Esophagus (tissue), 2 donors: ENCODE measurements around the gene PIK3R5. TPM values are rescaled to one million over a fixed set of nuclear protein-coding genes. Genes with fewer than 3 reads are reported as not detected.

Source experiments
- H3K27ac ChIP-seq, 2 donors: one replicate each; pipeline ENCODE4 v1.5.1; 2013; ENCODE audit warnings: low read depth in 2 of 2, mild to moderate bottlenecking in 2 of 2, inconsistent platforms in 1 of 2, low read length in 1 of 2, moderate library complexity in 1 of 2
- H3K27me3 ChIP-seq, 2 donors: one replicate each; pipeline ENCODE4 v1.6.1; 2013; ENCODE audit warnings: low read length in 2 of 2, control low read depth in 1 of 2, mild to moderate bottlenecking in 1 of 2; ENCODE audit not compliant: insufficient read depth in 2 of 2, control insufficient read depth in 1 of 2
- H3K36me3 ChIP-seq, 2 donors: one replicate each; pipeline ENCODE4 v1.6.1; 2013; ENCODE audit warnings: low read length in 1 of 2; ENCODE audit not compliant: control insufficient read depth in 2 of 2, insufficient read depth in 2 of 2
- H3K4me1 ChIP-seq, 2 donors: one replicate each; pipeline ENCODE4 v1.6.1; 2013; ENCODE audit warnings: low read length in 1 of 2; ENCODE audit not compliant: control insufficient read depth in 2 of 2, insufficient read depth in 2 of 2
- H3K4me3 ChIP-seq, 2 donors: one replicate each; pipeline ENCODE4 v1.5.1; 2013; ENCODE audit warnings: low read length in 2 of 2, mild to moderate bottlenecking in 2 of 2, low read depth in 1 of 2, moderate library complexity in 1 of 2
- H3K9me3 ChIP-seq, 2 donors: one replicate each; pipeline ENCODE4 v1.6.1; 2013; ENCODE audit warnings: mild to moderate bottlenecking in 2 of 2, low read depth in 1 of 2, low read length in 1 of 2, moderate library complexity in 1 of 2; ENCODE audit not compliant: control insufficient read depth in 2 of 2, insufficient read depth in 1 of 2
- WGBS, 2 donors: extraction: QIAGEN DNeasy Blood & Tissue Kit; methylation state at CpG; one replicate each; pipeline ENCODE4 v1.1.7; 2013; 5-methylcytosine and 5-hydroxymethylcytosine counted together
- polyA plus RNA-seq, 2 donors: library from polyadenylated mRNA; stranded (reverse); fragments of 200-250 nt; gene quantifications; one replicate each; pipeline ENCODE4 v1.2.3, GENCODE V29; 2013
- donor health status: healthy with polysubstance abuse.
- donor health status: Bipolar disorder and iron deficiency.

The PIK3R5 gene
- polyA plus RNA-seq, 2 donors, result 1.1 to 1.3 TPM

- Histone ChIP-seq H3K9me3 (no peaks in the 10 kb centered on the region), H3K27ac (no peak overlapping the region), H3K4me1 (no peaks in the 10 kb centered on the region), H3K4me3 (no peak overlapping the region), H3K27me3 (no peaks in the 10 kb centered on the region), H3K36me3 (no peaks in the 10 kb centered on the region)
- 78 to 82% methylated on average over 12 of the region's 12 CpGs for WGBS, 2 donors
These were observed 10.2 kb downstream of the PIK3R5 start for GRCh38 chr17:8955021-8955959.

DNA sequence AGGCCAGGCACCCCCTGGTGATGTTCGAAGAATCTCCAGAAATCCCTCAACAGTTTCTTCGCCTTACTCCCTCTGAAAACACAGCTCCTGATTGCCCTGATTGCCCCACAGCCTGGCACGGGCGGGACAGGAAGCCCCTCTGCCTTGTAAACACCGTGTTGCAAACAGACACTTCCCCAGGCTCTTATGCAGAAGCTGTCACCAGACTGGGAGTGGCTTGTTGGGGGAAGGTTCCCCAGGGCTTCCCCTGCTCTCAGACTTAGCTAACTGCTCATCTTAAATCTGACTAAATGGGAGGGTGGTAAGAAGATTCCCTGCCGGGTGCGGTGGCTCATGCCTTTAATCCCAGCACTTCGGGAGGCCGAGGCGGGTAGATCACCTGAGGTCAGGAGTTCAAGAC is 11.2 kb downstream of the PIK3R5 start:
- no peak overlapping the region for H3K27ac ChIP-seq
- no peak overlapping the region for H3K4me3 ChIP-seq
- H3K36me3 ChIP-seq, result no peaks in the 10 kb centered on the region
- WGBS, 2 donors, result 45% methylated on average over 10 of the region's 10 CpGs
- no peaks in the 10 kb centered on the region for H3K9me3 ChIP-seq
- no peaks in the 10 kb centered on the region for H3K4me1 ChIP-seq
- no peaks in the 10 kb centered on the region for H3K27me3 ChIP-seq

DNA sequence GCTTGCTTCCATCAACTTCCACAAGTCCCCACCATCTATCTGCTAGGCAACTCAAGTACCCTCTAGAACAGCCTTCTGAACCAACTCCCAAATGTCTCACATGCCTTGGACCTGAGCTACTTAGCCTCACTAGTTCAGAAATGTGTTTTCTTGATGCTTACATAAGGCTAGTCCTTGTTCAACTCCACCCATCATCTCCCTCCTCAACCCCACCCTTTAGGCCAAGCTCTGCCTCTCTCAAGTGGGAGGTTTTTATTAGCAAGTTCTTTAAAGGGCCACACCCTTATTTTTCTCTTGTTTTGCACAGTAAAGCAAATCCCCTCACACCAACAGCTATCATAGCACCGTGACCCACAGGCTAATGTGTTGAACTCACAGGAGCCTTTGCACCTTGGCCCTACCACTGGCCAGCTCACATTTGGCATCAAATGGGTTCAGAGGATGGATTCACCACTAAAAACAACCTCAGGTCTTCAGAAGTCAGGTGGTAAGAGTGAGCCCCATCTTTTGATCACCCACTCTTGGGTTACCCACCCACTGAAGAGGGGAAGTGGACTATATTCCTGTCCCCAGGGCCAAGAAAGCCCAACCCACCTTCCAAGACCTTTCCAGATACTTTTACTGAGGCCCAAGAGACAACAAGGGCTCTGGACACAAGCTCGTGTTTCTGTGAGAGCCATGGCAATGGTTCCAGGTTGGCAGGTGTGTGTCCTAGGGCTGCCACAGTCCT is 12.2 kb downstream of the PIK3R5 start:
- 56 to 62% methylated on average over 2 of the region's 2 CpGs for WGBS, 2 donors
- Histone ChIP-seq H3K4me3 (no peak overlapping the region), H3K27ac (no peak overlapping the region), H3K4me1 (no peaks in the 10 kb centered on the region), H3K9me3 (no peaks in the 10 kb centered on the region), H3K27me3 (no peaks in the 10 kb centered on the region), H3K36me3 (no peaks in the 10 kb centered on the region)

DNA sequence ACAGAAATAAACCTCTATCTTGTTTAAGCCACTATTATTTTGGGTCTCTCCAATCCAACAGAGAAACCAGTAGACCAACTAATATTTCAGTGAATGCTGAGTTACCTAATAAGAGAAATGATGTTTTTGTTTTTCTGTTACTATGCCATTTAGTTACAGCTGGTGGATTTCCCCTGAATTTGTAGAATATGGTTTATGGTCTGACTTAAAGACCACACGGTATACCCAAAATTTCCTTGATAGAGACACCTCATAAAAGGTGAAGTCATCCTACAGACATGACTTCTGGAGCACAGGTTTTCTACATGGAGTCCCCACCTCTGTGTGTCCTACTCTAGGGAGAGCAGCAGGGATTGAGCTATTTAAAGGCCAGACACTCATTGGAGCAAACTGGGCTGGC is 13.3 kb downstream of the PIK3R5 start:
- no peaks in the 10 kb centered on the region for H3K4me1 ChIP-seq
- no peaks in the 10 kb centered on the region for H3K9me3 ChIP-seq
- H3K27me3 ChIP-seq, result no peaks in the 10 kb centered on the region
- no peak overlapping the region for H3K4me3 ChIP-seq
- no peaks in the 10 kb centered on the region for H3K36me3 ChIP-seq
- H3K27ac ChIP-seq, result no peak overlapping the region
- 82 to 92% methylated on average over 1 of the region's 1 CpG for WGBS, 2 donors

DNA sequence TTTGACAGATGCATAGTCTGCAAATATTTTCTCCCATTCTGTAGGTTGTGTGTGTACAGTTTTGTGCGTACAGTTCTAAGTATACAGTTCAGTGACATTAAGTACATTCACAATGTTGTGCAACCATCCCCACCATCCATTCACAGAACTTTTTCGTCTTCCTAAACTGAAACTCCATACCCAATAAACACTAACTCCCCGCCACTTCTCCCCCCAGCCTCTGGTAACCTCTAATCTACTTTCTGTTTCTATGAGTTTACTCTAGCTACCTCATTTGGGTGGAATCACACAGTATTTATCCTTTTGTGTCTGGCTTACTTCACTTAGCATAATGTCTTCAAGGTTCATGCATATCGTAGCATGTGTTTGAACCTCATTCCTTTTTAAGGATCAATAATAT is 14.3 kb downstream of the PIK3R5 start:
- H3K36me3 ChIP-seq, result no peaks in the 10 kb centered on the region
- H3K27ac ChIP-seq, result no peak overlapping the region
- no peaks in the 10 kb centered on the region for H3K4me1 ChIP-seq
- no peaks in the 10 kb centered on the region for H3K27me3 ChIP-seq
- H3K4me3 ChIP-seq, result no peak overlapping the region
- H3K9me3 ChIP-seq, result no peaks in the 10 kb centered on the region
- whole genome bisulfite sequencing, 2 donors, result 81 to 83% methylated on average over 4 of the region's 4 CpGs

DNA sequence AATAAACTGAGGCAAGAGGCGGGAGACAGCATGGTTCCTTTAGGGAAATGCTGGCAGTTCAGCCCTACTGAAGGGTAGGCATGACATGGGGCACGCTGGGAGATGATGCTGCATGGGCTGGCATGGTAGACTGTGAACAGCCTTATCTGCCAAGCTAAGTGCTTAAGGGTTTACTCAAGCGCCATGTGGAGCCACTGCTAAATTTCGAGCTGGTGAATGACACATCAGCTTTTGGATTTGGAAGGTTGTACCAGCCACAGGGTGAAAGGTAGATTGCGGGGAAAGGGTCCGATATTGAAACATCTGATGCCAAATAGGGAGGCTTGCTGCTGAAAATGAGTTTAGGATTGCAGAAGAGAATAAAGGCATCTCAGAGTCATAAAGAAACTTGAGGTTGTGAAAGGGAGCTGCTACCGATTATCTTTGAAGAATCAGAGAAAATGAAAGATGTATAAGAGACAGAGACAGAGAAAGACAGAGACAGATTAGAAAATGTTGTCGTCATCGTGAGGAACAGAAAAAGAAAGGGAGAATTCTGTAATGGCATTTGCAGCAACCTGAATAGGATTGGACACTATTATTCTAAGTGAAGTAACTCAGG is 16.3 kb downstream of the PIK3R5 start:
- Histone ChIP-seq H3K36me3 (no peaks in the 10 kb centered on the region), H3K27ac (no peak overlapping the region), H3K4me3 (no peak overlapping the region), H3K4me1 (no peaks in the 10 kb centered on the region), H3K9me3 (no peaks in the 10 kb centered on the region), H3K27me3 (no peaks in the 10 kb centered on the region)
- 77 to 79% methylated on average over 9 of the region's 9 CpGs for WGBS, 2 donors

DNA sequence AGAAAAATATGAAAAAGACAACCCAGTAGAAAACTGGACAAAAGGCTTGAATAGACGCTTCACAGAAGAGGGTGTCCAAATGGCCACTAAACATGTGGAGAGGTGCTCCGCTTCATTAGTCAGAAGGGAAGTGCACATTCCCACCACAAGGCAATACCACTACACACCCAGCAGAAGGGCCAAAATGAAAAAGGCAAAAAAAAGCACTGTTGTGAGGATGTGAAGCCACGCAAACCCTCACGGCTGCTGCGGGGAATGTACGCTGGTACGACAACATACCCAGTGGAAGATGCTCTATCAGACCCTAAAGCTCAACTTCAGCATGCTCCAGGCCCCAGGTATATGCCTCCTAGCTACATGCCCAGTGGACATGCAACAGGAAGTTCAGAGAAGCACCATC is 17.0 kb downstream of the PIK3R5 start:
- Histone ChIP-seq H3K4me1 (no peaks in the 10 kb centered on the region), H3K36me3 (no peaks in the 10 kb centered on the region), H3K27me3 (no peaks in the 10 kb centered on the region), H3K9me3 (no peaks in the 10 kb centered on the region), H3K4me3 (no peak overlapping the region), H3K27ac (no peak overlapping the region)
- 87 to 92% methylated on average over 7 of the region's 7 CpGs for WGBS, 2 donors

GRCh38 chr17:8947201-8947600 is 18.3 kb downstream of the PIK3R5 start:
- no peak overlapping the region for H3K4me3 ChIP-seq
- no peaks in the 10 kb centered on the region for H3K9me3 ChIP-seq
- no peaks in the 10 kb centered on the region for H3K36me3 ChIP-seq
- H3K4me1 ChIP-seq, result peaks cover 0 to under 1% of the 10 kb centered on the region in 2 donors
- WGBS, 2 donors, result 88 to 91% methylated on average over 7 of the region's 7 CpGs
- no peak overlapping the region for H3K27ac ChIP-seq
- no peaks in the 10 kb centered on the region for H3K27me3 ChIP-seq

GRCh38 chr17:8946476-8946875 is 19.0 kb downstream of the PIK3R5 start:
- H3K4me3 ChIP-seq, result no peak overlapping the region
- no peak overlapping the region for H3K27ac ChIP-seq
- H3K9me3 ChIP-seq, result no peaks in the 10 kb centered on the region
- H3K4me1 ChIP-seq, result peaks cover 0 to 3% of the 10 kb centered on the region in 2 donors
- no peaks in the 10 kb centered on the region for H3K36me3 ChIP-seq
- no peaks in the 10 kb centered on the region for H3K27me3 ChIP-seq
- 86 to 88% methylated on average over 6 of the region's 6 CpGs for WGBS, 2 donors
